GM18526 (cell line): ENCODE results near the gene DNAJB12.

Experiments used
- POLR2A ChIP-seq: IDR thresholded peaks from 3 replicates; pipeline ENCODE4 v1.6.1; 2011; ENCODE audit not compliant: insufficient read length; ENCODE audit errors: extremely low read depth

Gene DNAJB12

GRCh38 chr10:72336259-72337038 is 18.3 kb downstream of the DNAJB12 start:
- TF ChIP-seq POLR2A, result no peak

- TF ChIP-seq POLR2A, result no peak
Observed at GRCh38 chr10:72335394-72336258, 19.1 kb downstream of the DNAJB12 start.

GRCh38 chr10:72334825-72335393 is 19.8 kb downstream of the DNAJB12 start:
- peak; percentile 34 for TF ChIP-seq POLR2A

GRCh38 chr10:72334196-72334824 is 20.4 kb downstream of the DNAJB12 start:
- TF ChIP-seq POLR2A, result no peak

- no peak for TF ChIP-seq POLR2A
Observed at GRCh38 chr10:72333112-72334015, 21.4 kb downstream of the DNAJB12 start.

GRCh38 chr10:72332423-72333111 is 22.2 kb downstream of the DNAJB12 start:
- no peak for TF ChIP-seq POLR2A

- TF ChIP-seq POLR2A, result peak; percentile 64
Observed at GRCh38 chr10:72331575-72332422, 22.9 kb downstream of the DNAJB12 start.

GRCh38 chr10:72330069-72330426 is 24.7 kb downstream of the DNAJB12 start:
- no peak for TF ChIP-seq POLR2A

GRCh38 chr10:72329290-72330068 is 25.2 kb downstream of the DNAJB12 start:
- no peak for TF ChIP-seq POLR2A

- no peak for TF ChIP-seq POLR2A
Observed at GRCh38 chr10:72328829-72329204, 25.9 kb downstream of the DNAJB12 start.

- TF ChIP-seq POLR2A, result no peak
Observed at GRCh38 chr10:72328045-72328828, 26.5 kb downstream of the DNAJB12 start.
